ENCODE data around the gene PHC1. TPM values are rescaled to one million over a fixed set of nuclear protein-coding genes. Genes with fewer than 3 reads are reported as not detected.

Gene PHC1
- polyA plus RNA-seq, 1 of the 3 experiments (the other 2 are of a cell fraction), result 27.0 TPM

DNA sequence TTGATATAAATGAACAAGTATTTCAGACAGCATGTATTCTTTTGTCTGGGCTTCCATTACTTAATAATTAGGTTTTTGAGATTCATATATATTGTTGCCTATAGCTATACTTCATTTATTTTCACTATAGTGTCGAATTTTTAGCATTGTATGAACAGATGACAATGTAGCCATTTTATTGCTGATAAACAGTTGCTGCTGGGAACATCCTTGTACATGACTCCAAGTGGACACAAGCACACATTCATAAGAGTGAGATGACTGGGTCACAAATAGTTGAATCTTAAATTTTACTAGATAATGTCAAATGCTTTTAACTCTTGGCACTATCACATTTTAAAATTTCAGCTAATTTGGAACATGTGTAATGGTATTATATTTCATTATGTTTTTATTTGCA is 19.3 kb upstream of the PHC1 start:
- TF ChIP-seq RAD21 (IDR thresholded peaks at IDR 0.05; ENCODE audit: low read length) (no peak), RCOR1 (IDR thresholded peaks at IDR 0.05; ENCODE audit: low read length) (no peak), GATA2 (CRISPR knock-in tag; IDR thresholded peaks at IDR 0.05) (no peak), EZH2phosphoT487 (IDR thresholded peaks at IDR 0.05; ENCODE audit: borderline replicate concordance, low read depth) (no peak), JUND (IDR thresholded peaks at IDR 0.05) (no peak), EP300 (IDR thresholded peaks at IDR 0.05; ENCODE audit: borderline replicate concordance in 1 of 2, low read depth in 1 of 2, low read length in 1 of 2) (no peak), TAF1 (IDR thresholded peaks at IDR 0.05; ENCODE audit: borderline replicate concordance, low read depth, low read length) (no peak), POLR2AphosphoS5 (IDR thresholded peaks at IDR 0.05; ENCODE audit: low read depth, low read length) (no peak), TEAD4 (IDR thresholded peaks at IDR 0.05; ENCODE audit: borderline replicate concordance, insufficient read depth) (no peak), ELF1 (IDR thresholded peaks at IDR 0.05) (no peak)
- TF ChIP-seq, protein P1, sequence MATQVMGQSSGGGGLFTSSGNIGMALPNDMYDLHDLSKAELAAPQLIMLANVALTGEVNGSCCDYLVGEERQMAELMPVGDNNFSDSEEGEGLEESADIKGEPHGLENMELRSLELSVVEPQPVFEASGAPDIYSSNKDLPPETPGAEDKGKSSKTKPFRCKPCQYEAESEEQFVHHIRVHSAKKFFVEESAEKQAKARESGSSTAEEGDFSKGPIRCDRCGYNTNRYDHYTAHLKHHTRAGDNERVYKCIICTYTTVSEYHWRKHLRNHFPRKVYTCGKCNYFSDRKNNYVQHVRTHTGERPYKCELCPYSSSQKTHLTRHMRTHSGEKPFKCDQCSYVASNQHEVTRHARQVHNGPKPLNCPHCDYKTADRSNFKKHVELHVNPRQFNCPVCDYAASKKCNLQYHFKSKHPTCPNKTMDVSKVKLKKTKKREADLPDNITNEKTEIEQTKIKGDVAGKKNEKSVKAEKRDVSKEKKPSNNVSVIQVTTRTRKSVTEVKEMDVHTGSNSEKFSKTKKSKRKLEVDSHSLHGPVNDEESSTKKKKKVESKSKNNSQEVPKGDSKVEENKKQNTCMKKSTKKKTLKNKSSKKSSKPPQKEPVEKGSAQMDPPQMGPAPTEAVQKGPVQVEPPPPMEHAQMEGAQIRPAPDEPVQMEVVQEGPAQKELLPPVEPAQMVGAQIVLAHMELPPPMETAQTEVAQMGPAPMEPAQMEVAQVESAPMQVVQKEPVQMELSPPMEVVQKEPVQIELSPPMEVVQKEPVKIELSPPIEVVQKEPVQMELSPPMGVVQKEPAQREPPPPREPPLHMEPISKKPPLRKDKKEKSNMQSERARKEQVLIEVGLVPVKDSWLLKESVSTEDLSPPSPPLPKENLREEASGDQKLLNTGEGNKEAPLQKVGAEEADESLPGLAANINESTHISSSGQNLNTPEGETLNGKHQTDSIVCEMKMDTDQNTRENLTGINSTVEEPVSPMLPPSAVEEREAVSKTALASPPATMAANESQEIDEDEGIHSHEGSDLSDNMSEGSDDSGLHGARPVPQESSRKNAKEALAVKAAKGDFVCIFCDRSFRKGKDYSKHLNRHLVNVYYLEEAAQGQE (IDR thresholded peaks at IDR 0.05; ENCODE audit: low read depth, low read length), result no peak
- TF ChIP-seq, protein P2, sequence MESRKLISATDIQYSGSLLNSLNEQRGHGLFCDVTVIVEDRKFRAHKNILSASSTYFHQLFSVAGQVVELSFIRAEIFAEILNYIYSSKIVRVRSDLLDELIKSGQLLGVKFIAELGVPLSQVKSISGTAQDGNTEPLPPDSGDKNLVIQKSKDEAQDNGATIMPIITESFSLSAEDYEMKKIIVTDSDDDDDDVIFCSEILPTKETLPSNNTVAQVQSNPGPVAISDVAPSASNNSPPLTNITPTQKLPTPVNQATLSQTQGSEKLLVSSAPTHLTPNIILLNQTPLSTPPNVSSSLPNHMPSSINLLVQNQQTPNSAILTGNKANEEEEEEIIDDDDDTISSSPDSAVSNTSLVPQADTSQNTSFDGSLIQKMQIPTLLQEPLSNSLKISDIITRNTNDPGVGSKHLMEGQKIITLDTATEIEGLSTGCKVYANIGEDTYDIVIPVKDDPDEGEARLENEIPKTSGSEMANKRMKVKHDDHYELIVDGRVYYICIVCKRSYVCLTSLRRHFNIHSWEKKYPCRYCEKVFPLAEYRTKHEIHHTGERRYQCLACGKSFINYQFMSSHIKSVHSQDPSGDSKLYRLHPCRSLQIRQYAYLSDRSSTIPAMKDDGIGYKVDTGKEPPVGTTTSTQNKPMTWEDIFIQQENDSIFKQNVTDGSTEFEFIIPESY (IDR thresholded peaks at IDR 0.05; ENCODE audit: borderline replicate concordance, low read depth), result no peak
- TF ChIP-seq, protein P3, sequence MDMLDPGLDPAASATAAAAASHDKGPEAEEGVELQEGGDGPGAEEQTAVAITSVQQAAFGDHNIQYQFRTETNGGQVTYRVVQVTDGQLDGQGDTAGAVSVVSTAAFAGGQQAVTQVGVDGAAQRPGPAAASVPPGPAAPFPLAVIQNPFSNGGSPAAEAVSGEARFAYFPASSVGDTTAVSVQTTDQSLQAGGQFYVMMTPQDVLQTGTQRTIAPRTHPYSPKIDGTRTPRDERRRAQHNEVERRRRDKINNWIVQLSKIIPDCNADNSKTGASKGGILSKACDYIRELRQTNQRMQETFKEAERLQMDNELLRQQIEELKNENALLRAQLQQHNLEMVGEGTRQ (IDR thresholded peaks at IDR 0.05; ENCODE audit: borderline replicate concordance, low read depth, low read length), result no peak
- Histone ChIP-seq H3K79me2 (ENCODE audit: insufficient read depth) (no peaks in the 10 kb centered on the region), H3K4me1 (ENCODE audit: control insufficient read depth in 1 of 2, insufficient read depth in 2 of 2, low read depth in 1 of 2, low read length in 1 of 2) (no peaks in the 10 kb centered on the region), H3F3A (replicated peaks; ENCODE audit: insufficient read depth) (no peaks in the 10 kb centered on the region), H3K27me3 (ENCODE audit: insufficient read depth) (no peaks in the 10 kb centered on the region; the same call in 1 of the 2 replicates), H3K27ac (ENCODE audit: low read depth in 2 of 2, low read length in 1 of 2) (no peak overlapping the region), H3K9me2 (no peaks in the 10 kb centered on the region), H3K4me3 (ENCODE audit: low read depth in 2 of 2, low read length in 1 of 2) (no peak overlapping the region), H3K9ac (no peak overlapping the region), H3K4me2 (no peak overlapping the region), H2AFZ (ENCODE audit: low read depth) (no peak overlapping the region), H3K36me3 (replicated peaks in 1 of 2; ENCODE audit: control insufficient read depth in 1 of 2, insufficient read depth in 2 of 2, low read length in 1 of 2) (peaks cover 0 to 5% of the 10 kb centered on the region in 2 experiments), H4K20me1 (ENCODE audit: insufficient read depth) (no peaks in the 10 kb centered on the region), H3K9me3 (no peaks in the 10 kb centered on the region)
- ChIA-PET POLR2A (no interaction called here), CTCF (interaction anchor here (0.8 to 1.5 kb wide), 4 partner anchors 9 to 214 kb away, joined by 3 to 4 read pairs (median 4); no protein-coding TSS in a partner anchor)
- no peak for DNase-seq
- 11% methylated on average over 1 of the region's 1 CpG for WGBS (ENCODE audit: low lambda C conversion rate)
